Non-pigmented ciliary epithelial cell (primary cell): ENCODE results near the gene OSMR.

Experiments used
- DNase-seq: peaks from one replicate; pipeline ENCODE4 v3.0.0-alpha.2; 2010; ENCODE audit warnings: low read depth

OSMR gene

DNA sequence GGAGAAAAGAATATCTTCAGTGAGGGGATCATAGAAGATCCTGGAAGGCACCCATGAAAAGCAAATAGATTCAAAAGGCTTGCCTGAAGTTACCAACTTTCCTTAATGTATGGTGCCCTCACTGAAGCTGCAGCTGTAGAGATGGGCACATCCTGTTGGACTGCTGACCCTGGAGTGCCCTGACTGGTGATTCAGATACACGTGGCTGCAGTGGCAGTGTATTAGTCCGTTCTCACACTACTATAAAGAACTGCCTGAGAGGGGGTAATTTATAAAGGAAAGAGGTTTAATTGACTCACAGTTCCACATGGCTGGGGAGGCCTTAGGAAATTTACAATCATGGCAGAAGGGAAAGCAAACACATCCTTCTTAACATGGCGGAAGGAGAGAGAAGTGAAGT, 80.3 kb downstream of the OSMR start:
- DNase-seq: no peak

DNA sequence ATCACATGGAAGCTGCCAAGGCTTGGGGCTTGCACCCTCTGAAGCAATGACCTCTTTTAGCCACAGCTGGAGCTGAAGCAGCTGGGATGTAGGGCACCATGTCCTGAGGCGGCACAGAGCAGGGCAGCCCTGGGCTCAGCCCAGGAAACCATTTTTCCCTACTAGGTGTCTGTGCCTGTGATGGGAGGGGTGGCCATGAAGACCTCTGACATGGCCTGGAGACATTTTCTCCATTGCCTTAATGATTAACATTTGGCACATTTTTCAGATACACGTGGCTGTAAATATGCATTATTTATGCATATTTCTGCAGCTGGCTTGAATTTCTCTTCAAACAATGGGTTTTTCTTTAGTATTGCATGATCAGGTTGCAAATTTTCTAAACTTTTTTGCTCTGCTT, 81.7 kb downstream of the OSMR start:
- no peak for DNase-seq

DNA sequence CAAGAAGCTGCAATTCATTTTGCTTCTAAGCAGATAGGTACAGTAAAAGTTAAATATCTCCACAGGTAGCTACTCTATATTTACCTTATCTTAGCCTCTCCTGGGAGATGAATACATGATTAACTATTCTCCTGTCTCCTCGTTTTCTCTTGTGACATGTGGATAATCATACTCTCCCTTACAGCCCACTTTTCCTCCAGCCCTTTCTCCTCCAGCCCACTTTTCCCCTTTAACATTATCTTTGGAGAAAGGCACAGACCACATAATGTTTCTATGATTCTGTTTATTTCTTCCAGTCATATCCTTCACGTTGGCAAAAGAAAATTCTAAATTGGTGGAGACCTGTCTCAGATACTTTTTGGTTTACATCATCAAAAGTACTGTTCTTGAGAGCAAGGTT, 84.0 kb downstream of the OSMR start:
- no peak for DNase-seq

DNA sequence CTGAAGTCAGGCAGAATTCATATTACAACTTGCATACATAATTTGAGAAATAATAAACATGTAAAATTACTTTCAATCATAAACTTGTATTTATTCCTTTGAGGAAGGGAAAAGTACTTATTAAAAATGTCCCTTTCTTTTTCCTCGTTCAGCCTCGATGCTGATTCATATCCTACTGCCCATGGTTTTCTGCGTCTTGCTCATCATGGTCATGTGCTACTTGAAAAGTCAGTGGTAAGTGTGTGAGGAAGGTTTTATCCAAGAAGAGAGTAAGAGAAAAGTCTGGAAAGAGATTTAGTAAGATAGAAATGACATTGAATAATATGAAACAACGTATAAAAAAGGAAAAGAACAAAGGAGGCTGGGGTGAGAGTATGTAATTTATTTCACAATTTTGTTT, 85.9 kb downstream of the OSMR start:
- DNase-seq: peak; percentile 27

DNA sequence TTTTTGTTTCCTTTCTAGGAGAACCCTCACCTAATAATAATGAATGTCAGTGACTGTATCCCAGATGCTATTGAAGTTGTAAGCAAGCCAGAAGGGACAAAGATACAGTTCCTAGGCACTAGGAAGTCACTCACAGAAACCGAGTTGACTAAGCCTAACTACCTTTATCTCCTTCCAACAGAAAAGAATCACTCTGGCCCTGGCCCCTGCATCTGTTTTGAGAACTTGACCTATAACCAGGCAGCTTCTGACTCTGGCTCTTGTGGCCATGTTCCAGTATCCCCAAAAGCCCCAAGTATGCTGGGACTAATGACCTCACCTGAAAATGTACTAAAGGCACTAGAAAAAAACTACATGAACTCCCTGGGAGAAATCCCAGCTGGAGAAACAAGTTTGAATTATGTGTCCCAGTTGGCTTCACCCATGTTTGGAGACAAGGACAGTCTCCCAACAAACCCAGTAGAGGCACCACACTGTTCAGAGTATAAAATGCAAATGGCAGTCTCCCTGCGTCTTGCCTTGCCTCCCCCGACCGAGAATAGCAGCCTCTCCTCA, 87.1 kb downstream of the OSMR start:
- DNase-seq: no peak

DNA sequence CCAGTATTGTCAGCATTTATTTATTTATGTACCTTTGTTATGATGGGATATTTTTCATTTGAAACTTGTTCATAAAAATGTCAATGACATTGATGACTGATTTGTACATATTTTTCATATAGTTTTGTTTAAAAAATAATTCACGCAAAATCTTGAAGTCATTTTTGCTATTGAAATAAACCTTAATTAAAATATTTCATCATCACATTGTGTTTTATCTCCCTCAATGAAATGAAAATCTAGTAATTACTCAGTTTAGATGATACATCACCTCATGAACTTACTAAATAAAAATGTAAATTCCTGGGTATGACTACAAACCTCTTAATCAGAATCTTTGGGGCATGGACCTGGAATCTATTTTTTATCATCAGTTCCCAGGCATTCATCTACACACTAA, 89.6 kb downstream of the OSMR start:
- no peak for DNase-seq

DNA sequence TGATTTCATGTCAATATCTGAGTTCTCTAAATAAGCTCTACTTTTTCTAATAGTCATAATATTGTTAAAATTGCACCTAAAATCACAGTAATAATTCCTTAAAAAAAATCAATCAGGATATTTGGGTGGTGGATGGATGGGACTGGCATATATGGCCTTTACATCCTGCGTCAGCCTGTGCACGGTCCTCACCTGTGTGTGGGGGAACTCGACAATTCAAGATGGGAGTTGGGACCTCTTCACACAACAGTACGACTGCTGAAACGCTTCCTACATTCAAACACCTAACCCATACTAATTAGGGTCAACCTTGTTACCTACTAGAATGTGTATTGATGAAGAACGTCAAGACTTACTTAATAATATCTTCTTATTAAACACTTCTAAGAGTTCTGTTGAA, 90.5 kb downstream of the OSMR start:
- DNase-seq: no peak

DNA sequence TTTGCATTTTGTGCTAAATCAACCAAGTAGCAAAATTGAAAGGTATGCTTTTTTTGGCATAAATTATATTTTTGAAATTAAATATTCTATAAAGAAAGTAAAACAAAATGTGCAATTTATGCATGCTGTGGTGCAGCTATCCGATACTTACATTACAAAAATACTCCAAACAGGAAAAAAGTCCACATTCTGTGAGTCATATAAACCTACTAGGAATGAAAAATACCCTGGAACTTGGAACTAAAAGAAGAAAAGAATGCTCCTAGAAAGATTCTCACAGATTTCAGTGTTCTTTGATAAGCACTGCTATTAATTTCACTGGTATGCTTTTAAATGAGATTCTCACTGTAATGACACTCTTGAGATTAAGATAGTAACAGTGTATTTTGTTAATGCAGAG, 92.6 kb downstream of the OSMR start:
- DNase-seq: no peak

DNA sequence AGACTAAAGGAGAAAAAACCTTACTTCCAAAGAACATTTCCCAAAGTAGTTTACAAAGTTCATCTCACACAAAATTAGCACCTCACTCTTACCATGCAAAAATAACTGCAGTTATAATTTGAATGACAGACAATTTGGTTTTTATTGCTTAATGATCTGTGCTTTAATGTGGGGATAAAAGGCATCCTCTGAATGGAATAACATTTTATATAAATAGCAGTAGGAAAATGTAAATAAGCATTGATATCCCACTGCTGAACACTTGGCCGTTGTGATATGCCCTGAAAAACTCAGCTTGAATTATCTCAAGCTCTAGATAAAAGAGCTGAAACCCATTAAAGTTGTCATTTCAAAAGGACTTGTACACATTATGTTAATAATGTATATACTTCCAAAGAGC, 93.2 kb downstream of the OSMR start:
- DNase-seq: no peak

DNA sequence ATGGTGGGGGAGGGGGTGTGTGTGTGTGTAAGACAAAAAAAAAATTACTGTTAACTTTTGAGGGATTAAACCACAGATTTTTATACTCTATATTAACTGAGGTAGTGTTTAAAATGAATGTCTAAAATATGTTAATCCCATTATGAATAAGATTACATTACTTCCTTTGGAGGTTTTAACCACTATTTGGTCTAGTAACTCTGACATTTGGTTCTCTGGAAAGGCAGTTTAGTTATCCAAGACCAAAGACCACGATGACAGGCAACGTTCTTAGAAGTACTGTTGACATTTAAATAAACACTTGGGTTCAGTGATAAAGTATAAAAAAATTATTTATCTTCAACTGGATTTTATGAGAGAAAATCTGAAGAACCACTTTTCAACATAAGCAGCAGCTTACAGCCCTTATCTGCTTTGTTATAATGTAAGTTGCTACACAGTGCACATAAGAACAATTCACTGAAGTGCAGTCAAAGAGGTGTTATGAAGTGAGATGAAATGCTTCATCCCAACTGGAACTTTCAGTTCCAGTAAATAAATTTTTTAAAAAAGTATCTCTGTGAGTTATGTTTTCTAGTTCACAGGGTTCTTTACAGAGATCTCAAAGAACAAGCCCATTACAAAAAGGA, 94.5 kb downstream of the OSMR start:
- DNase-seq: no peak

DNA sequence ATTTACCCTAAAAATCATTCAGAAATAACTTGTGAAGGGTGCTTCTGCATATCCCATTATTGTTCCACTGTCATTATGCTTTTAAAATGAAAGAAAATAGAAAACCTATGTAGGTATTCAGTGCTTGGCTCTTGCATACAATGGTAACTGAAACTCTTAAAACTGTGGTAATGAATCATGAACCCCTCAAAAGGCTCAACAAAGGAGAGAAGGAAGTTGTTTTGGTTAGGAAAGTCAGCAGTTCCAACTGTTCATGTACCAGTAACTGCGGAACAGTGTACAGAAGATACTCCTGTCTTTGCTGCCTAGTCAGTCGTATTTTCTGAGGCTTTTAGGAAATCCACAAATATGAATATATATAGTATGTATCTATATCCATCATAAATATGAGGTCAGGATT, 96.1 kb downstream of the OSMR start:
- DNase-seq: no peak

DNA sequence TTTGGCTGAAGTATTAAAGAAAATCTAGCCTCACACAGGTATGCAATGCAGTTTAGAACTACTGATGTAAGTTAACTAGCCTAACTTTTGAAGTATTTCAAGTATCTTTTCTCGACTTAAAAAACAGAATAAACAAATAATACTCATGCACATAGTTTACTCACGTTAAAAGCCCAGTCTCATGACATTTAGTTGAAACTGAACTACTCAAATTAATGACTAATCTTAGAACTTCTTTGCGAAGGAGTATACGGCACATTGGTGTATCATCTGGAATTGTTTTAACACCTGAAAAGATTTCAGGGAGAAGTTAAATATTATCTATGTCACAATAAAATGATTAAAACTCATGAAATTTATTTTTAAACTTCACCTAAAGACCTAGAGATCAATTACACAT, 98.5 kb downstream of the OSMR start:
- DNase-seq: no peak

DNA sequence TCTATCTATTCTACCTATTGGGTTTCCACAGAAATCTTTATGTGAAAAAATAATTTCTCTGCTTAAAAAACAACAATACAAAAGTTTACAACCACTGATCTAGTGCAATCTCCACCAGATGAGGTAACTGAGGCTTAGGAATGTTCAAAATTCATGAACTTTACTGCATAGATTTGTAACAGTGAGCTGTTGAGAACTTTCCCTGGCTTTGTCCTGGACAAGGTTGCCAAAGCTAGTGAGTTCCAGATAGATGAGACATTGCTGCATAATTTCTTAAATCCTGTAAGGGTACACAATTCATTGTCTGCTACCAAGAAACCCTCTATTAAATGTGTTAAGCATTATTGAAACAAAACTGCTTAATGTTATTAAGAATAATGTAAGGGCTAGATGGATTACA, 102.7 kb downstream of the OSMR start:
- DNase-seq: peak; percentile 41

DNA sequence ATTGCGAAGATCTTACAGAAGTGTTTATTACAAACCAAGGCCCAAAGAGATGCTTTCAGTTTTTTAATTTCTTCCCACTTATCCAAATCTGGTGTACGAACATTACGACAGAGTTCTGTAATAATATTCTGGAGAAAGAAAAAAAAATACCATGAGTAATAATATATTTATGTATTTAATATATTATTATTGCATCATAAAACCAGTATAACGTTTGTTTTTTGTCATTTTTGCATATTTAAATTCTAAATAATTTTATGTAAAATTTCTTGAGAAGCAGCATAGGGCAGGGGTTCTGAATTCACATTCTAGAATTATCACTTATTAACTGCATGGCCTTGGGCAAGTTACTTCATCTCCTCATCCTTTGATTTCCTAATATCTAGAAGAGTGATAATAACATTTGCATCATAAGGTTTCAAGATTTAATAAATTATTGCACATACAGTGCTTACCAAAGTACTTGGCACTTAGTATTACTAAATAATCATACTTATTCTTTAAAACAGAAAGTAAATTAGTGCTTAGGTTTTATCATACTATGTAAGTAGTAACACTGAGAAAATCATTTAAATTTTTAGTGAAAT, 107.7 kb downstream of the OSMR start:
- DNase-seq: no peak

DNA sequence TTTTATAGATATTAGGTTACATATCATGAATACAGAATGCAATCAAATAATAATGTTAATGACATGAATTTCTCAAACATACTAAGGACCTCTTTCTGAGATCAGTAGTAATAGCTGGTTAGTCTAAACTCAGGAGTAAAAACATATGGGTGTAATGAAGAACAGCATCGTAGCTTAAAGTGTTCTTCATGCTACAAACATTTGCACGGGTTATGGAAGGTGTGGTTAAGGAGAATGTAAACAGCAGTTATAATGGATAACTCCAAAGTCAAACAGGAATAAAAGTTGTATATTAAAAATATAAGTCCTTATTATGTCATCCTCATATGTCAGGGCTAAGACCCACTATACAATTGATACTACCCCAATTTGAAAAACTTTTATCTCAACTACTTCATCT, 115.9 kb downstream of the OSMR start:
- DNase-seq: no peak

DNA sequence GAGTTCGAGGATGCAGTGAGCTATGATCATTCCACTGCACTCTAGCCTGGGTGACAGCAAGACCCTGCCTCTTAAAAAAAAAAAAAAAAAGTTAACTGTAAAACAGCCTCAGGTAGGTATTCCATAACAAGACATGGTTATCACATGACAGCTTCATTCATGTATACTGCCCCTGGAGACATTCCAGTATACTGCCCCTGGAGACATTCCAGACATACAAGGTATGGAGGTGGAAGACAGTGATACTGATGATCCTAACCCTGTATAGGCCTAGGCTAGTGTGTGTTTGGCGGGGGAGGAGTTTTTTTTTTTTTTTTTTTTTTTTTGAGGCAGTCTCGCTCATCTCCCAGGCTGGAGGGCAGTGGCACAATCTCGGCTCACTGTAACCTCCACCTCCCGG, 122.9 kb downstream of the OSMR start:
- DNase-seq: no peak

DNA sequence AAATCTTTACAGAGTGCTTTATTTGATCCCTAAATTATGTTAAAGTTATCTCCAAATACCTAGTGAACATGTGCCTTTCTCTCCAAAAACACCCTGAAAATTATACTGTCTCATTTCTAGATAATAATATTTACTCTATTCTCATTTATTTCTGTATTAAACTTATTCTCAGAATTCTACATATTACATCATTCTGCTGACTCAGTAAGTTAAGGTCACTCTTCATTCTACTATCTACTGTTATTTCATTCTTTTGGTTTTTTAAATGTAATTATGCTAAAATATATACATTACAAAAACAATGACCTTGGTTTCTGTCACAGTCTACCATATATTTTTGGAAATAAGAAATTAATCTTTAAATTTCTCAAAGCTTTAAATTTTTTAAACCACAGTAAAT, 132.2 kb downstream of the OSMR start:
- DNase-seq: no peak

DNA sequence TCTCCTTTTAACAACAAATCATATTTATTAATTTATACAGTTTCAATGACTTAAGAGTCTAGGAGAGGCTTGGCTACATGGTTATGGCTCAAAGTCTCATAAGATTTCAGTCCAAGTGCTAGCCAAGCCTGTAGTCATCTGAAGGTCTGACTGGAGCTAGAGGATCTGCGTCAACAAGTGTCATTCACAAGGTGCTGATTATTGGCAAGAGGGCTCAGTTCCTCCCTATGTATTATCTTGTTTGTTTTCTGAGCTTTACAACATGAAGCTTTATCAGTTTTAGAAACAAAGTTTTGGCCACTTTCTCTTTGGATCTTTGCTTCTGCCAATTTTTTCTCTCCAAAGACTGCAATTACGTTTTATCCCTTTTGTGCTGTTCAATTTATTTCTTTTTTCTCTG, 133.7 kb downstream of the OSMR start:
- DNase-seq: no peak
